ENCODE measurements around the gene GNB1L.

DNA sequence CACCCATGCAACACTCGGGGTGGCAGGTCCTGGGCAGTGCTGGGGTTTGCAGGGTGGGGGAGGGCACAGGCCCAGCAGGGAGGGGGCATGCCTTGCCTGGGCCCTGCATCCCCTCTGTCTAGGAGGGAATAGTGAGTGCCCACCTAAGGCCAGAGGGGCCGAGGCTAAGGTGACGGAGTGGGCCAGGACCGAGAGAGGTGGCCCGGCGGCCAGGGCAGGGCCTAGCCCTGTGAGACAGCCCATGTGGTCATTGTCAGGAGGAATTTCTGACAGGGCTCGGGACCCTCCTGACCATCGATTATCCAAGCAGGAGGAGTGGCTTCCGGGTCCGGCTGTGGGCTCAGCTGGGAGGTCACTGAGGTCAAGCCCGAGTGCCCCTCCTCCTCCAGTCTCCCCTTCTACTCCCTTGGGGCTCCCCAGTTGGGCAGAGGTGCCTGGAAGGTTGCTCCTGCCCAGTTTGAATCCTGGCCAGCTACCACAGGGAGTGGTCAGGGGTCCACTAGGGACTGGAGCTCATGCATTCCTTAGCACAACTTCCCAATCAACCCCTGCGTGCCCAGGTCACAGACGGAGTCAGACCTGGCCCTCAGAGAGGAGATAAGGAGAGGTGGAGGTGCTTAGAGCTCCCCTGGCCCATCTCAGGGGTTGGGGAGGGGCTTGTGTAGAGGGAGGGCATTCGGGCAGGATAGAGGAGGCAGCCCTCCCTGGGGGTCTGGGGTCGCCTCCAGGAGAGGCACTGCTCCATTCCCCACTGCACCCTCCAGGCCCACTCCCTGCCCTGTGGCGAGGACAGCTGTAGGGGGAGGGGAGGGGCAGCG lies 116.6 kb downstream of the GNB1L start:
- TF ChIP-seq, protein P1, sequence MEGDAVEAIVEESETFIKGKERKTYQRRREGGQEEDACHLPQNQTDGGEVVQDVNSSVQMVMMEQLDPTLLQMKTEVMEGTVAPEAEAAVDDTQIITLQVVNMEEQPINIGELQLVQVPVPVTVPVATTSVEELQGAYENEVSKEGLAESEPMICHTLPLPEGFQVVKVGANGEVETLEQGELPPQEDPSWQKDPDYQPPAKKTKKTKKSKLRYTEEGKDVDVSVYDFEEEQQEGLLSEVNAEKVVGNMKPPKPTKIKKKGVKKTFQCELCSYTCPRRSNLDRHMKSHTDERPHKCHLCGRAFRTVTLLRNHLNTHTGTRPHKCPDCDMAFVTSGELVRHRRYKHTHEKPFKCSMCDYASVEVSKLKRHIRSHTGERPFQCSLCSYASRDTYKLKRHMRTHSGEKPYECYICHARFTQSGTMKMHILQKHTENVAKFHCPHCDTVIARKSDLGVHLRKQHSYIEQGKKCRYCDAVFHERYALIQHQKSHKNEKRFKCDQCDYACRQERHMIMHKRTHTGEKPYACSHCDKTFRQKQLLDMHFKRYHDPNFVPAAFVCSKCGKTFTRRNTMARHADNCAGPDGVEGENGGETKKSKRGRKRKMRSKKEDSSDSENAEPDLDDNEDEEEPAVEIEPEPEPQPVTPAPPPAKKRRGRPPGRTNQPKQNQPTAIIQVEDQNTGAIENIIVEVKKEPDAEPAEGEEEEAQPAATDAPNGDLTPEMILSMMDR (conservative IDR thresholded peaks at IDR 0.05; ENCODE audit: low read depth, low read length) = no peak
- no peak for TF ChIP-seq EZH2phosphoT487 (IDR thresholded peaks at IDR 0.05; ENCODE audit: borderline replicate concordance, low read length)
